ENCODE measurements around the gene STAT4.
A peak's percentile ranks its signal among the peaks of the same experiment; 100 is the strongest.

Gene STAT4

DNA sequence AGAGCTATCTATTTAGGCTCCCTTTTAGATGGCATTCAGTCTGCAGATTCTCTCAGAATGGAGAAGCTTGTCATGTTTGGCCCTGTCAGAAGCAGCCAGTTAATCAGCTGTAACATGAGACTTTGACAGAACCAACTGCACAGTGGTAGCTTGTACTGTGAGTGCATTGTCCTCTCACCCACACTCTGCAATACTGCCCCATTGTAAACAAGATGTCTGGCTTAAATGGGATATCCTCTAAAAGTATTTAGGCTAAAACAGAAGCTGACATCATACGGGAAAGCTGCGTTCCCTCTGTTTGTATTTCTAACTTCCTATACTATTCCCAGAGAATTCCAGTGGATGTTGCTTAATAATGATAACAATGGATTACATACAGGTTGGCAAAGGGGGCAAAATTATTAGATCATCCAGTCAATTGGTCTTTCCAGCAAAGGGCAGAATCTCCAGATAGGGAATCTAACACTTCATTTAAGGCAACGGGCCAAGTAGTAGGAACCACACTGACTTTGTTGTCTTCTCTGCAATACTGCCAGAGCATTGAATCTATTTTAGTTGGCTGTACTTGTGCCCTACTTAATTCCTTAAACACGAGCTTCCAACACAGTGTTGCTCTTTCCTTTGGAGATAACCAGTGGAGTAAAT lies 15.4 kb upstream of the STAT4 start:
- no peak overlapping the region for H3K4me3 ChIP-seq (ENCODE audit: severe bottlenecking)
- no peaks in the 10 kb centered on the region for H3K27me3 ChIP-seq (ENCODE audit: insufficient read depth, poor library complexity, severe bottlenecking)
- DNase-seq (ENCODE audit: low spot score) (no peak), ATAC-seq (ENCODE audit: low read depth) (peak; percentile 82)
- no peaks in the 10 kb centered on the region for H3K9me3 ChIP-seq (ENCODE audit: severe bottlenecking)
- TF ChIP-seq, protein P1, sequence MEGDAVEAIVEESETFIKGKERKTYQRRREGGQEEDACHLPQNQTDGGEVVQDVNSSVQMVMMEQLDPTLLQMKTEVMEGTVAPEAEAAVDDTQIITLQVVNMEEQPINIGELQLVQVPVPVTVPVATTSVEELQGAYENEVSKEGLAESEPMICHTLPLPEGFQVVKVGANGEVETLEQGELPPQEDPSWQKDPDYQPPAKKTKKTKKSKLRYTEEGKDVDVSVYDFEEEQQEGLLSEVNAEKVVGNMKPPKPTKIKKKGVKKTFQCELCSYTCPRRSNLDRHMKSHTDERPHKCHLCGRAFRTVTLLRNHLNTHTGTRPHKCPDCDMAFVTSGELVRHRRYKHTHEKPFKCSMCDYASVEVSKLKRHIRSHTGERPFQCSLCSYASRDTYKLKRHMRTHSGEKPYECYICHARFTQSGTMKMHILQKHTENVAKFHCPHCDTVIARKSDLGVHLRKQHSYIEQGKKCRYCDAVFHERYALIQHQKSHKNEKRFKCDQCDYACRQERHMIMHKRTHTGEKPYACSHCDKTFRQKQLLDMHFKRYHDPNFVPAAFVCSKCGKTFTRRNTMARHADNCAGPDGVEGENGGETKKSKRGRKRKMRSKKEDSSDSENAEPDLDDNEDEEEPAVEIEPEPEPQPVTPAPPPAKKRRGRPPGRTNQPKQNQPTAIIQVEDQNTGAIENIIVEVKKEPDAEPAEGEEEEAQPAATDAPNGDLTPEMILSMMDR (IDR thresholded peaks at IDR 0.05; ENCODE audit: poor library complexity, severe bottlenecking), result no peak
- peak overlapping the region; percentile 100 for H3K27ac ChIP-seq (ENCODE audit: poor library complexity, severe bottlenecking)
- no peaks in the 10 kb centered on the region for H3K36me3 ChIP-seq (ENCODE audit: low read depth)
- H3K4me1 ChIP-seq (ENCODE audit: insufficient read depth, poor library complexity, severe bottlenecking), result peaks cover 59% of the 10 kb centered on the region

DNA sequence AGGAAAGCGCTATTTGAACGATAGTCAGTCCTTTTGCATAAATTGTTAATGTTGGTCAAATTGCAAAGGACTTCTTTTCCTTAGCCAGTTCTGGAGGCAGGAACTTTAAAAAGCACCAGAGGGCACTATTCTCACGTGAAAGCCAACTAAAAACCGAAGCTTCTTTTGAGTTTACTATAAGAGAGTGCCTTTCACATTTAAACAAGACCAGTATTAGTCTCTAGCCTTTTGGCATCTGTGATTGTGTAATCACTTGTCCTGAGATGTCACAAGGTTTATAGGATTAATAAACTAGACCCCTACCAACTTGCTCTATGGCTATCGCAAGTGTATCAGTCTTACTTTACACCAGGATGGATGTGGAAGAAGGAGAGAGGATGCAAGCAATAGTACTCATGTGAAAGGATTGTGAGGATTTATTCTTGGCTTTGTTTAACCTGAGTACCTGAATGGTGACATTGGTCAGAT lies 14.4 kb upstream of the STAT4 start:
- peak overlapping the region; percentile 100 for H3K27ac ChIP-seq (ENCODE audit: poor library complexity, severe bottlenecking)
- H3K9me3 ChIP-seq (ENCODE audit: severe bottlenecking), result no peaks in the 10 kb centered on the region
- no peaks in the 10 kb centered on the region for H3K27me3 ChIP-seq (ENCODE audit: insufficient read depth, poor library complexity, severe bottlenecking)
- ATAC-seq (ENCODE audit: low read depth), result no peak
- H3K4me3 ChIP-seq (ENCODE audit: severe bottlenecking), result no peak overlapping the region
- TF ChIP-seq, protein P1 (IDR thresholded peaks at IDR 0.05; ENCODE audit: poor library complexity, severe bottlenecking), result peak; percentile 84
- H3K4me1 ChIP-seq (ENCODE audit: insufficient read depth, poor library complexity, severe bottlenecking), result peaks cover 49% of the 10 kb centered on the region
- DNase-seq (ENCODE audit: low spot score), result no peak
- no peaks in the 10 kb centered on the region for H3K36me3 ChIP-seq (ENCODE audit: low read depth)

DNA sequence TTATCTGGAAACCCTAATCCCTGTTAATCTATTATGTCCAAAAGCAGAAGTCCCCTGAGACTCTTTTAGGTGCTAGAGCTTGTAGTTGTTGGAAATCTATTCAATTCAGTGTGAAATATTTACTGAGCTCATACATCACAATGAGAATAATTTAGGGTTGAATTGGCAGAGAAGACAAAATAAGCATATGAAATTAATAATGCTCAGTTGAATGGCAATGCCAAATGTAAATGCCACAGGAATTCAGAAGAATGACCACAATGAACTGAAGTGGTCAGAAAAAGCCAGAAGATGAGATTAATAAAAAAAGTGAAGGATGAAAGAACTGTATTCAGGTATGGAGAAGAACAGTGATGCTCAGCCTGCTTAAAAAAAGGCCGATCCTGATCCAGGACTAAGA lies 8.0 kb upstream of the STAT4 start:
- TF ChIP-seq, protein P1 (IDR thresholded peaks at IDR 0.05; ENCODE audit: poor library complexity, severe bottlenecking), result no peak
- no peak overlapping the region for H3K27ac ChIP-seq (ENCODE audit: poor library complexity, severe bottlenecking)
- no peak overlapping the region for H3K4me3 ChIP-seq (ENCODE audit: severe bottlenecking)
- no peaks in the 10 kb centered on the region for H3K36me3 ChIP-seq (ENCODE audit: low read depth)
- H3K4me1 ChIP-seq (ENCODE audit: insufficient read depth, poor library complexity, severe bottlenecking), result no peaks in the 10 kb centered on the region
- no peak for DNase-seq (ENCODE audit: low spot score)
- H3K27me3 ChIP-seq (ENCODE audit: insufficient read depth, poor library complexity, severe bottlenecking), result no peaks in the 10 kb centered on the region
- no peak for ATAC-seq (ENCODE audit: low read depth)
- H3K9me3 ChIP-seq (ENCODE audit: severe bottlenecking), result no peaks in the 10 kb centered on the region

DNA sequence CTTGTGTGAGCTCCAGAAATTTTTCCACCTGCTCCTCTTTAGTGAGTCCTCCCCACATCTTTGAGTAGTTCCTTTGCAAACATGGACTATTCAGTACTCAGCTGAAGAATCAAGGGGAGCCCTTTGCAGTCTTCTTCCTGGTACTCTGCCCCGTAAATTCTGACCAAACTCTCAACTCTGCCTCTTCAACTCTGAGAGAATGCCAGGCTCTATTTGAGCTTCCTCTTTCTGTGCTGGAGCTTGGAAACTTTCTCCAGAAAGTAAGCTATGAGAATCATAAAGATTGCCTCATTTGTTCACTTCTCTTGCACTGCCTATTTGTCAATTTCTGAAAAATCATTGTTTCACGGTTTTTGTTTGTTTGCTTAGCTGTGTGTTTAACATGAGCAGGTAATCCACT lies 7.4 kb upstream of the STAT4 start:
- Histone ChIP-seq H3K4me3 (ENCODE audit: severe bottlenecking) (no peak overlapping the region), H3K4me1 (ENCODE audit: insufficient read depth, poor library complexity, severe bottlenecking) (no peaks in the 10 kb centered on the region), H3K36me3 (ENCODE audit: low read depth) (no peaks in the 10 kb centered on the region), H3K9me3 (ENCODE audit: severe bottlenecking) (no peaks in the 10 kb centered on the region), H3K27ac (ENCODE audit: poor library complexity, severe bottlenecking) (no peak overlapping the region), H3K27me3 (ENCODE audit: insufficient read depth, poor library complexity, severe bottlenecking) (no peaks in the 10 kb centered on the region)
- ATAC-seq (ENCODE audit: low read depth) (no peak), DNase-seq (ENCODE audit: low spot score) (no peak)
- TF ChIP-seq, protein P1 (IDR thresholded peaks at IDR 0.05; ENCODE audit: poor library complexity, severe bottlenecking), result no peak

DNA sequence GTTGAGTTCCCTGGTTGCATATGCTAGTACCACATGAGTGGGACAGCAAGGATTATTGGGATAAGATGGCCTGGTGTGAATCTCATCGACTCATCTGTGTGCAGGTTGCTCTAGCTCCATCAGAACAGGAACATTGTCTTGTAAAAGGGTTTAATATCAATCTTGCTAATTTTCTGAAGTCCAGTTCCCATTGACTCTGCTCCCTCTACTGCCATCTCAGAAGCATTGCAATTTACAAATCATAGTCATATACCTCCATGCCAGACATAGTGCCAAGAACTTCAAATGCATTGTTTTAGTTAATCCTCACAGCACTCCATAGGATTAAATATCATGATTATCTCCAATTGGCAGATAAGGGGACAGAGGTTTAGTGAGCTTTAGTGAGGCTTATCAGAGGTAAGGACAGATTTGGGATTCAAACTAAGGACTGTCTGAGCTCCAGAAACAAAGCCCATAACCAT lies 4.8 kb upstream of the STAT4 start:
- H3K27me3 ChIP-seq (ENCODE audit: insufficient read depth, poor library complexity, severe bottlenecking), result no peaks in the 10 kb centered on the region
- no peak overlapping the region for H3K27ac ChIP-seq (ENCODE audit: poor library complexity, severe bottlenecking)
- TF ChIP-seq, protein P1 (IDR thresholded peaks at IDR 0.05; ENCODE audit: poor library complexity, severe bottlenecking), result peak; percentile 77
- H3K4me1 ChIP-seq (ENCODE audit: insufficient read depth, poor library complexity, severe bottlenecking), result no peaks in the 10 kb centered on the region
- ATAC-seq (ENCODE audit: low read depth) (peak; percentile 55), DNase-seq (ENCODE audit: low spot score) (no peak)
- no peaks in the 10 kb centered on the region for H3K36me3 ChIP-seq (ENCODE audit: low read depth)
- H3K9me3 ChIP-seq (ENCODE audit: severe bottlenecking), result no peaks in the 10 kb centered on the region
- H3K4me3 ChIP-seq (ENCODE audit: severe bottlenecking), result no peak overlapping the region

Measured in RWPE2 (cell line).